COLO668 (cell line): ENCODE data around the gene RBAK.
A peak's percentile ranks its signal among the peaks of the same experiment; 100 is the strongest.
"Not testable (repeated sequence)": the region's sequence is repeated elsewhere in the genome, so short reads cannot be mapped to it uniquely, and the experiment has no call there.

Source experiments
- DNase-seq: peaks from one replicate; lab custom pipeline; 2025; ENCODE audit not compliant: unreplicated experiment; lab: John Stamatoyannopoulos, UW

Gene RBAK

GRCh38 chr7:5045558-5046396, at the start of gene RBAK:
TSS of gene RBAK (plus strand) at chr7:5045860. CDS start at chr7:5048077, 2,217 bp downstream.
- peak; percentile 98 for DNase-seq

- DNase-seq, result no peak
Observed at GRCh38 chr7:4996696-4997222, 48.9 kb upstream of the RBAK start.

GRCh38 chr7:4998244-4998643, 47.4 kb upstream of the RBAK start:
- DNase-seq, result no peak

GRCh38 chr7:4998910-4999309, 46.8 kb upstream of the RBAK start:
- no peak for DNase-seq

- no peak for DNase-seq
Observed at GRCh38 chr7:4999369-4999950, 46.2 kb upstream of the RBAK start.

GRCh38 chr7:5001003-5001402, 44.7 kb upstream of the RBAK start:
- DNase-seq, result no peak

- no peak for DNase-seq
Observed at GRCh38 chr7:5001911-5002310, 43.7 kb upstream of the RBAK start.

- no peak for DNase-seq
Observed at GRCh38 chr7:5005066-5005465, 40.6 kb upstream of the RBAK start.

- DNase-seq, result no peak
Observed at GRCh38 chr7:5012985-5013384, 32.7 kb upstream of the RBAK start.

GRCh38 chr7:5015936-5016335, 29.7 kb upstream of the RBAK start:
- not testable (repeated sequence) for DNase-seq

GRCh38 chr7:5017626-5018025, 28.0 kb upstream of the RBAK start:
- DNase-seq, result not testable (repeated sequence)

- DNase-seq, result no peak
Observed at GRCh38 chr7:5020098-5020497, 25.6 kb upstream of the RBAK start.

- not testable (repeated sequence) for DNase-seq
Observed at GRCh38 chr7:5020976-5021550, 24.6 kb upstream of the RBAK start.

GRCh38 chr7:5023626-5024025, 22.0 kb upstream of the RBAK start:
- DNase-seq, result not testable (repeated sequence)

GRCh38 chr7:5027796-5028410, 17.8 kb upstream of the RBAK start:
- DNase-seq, result not testable (repeated sequence)

- DNase-seq, result not testable (repeated sequence)
Observed at GRCh38 chr7:5033186-5033585, 12.5 kb upstream of the RBAK start.

- DNase-seq, result no peak
Observed at GRCh38 chr7:5035276-5035675, 10.4 kb upstream of the RBAK start.

- DNase-seq, result no peak
Observed at GRCh38 chr7:5036446-5036845, 9.2 kb upstream of the RBAK start.

GRCh38 chr7:5041047-5041446, 4.6 kb upstream of the RBAK start:
- DNase-seq, result no peak

GRCh38 chr7:5043661-5044060, 2.0 kb upstream of the RBAK start:
- no peak for DNase-seq

- DNase-seq, result not testable (repeated sequence)
Observed at GRCh38 chr7:5046397-5046732, 705 bp downstream of the RBAK start.

- DNase-seq, result not testable (repeated sequence)
Observed at GRCh38 chr7:5047127-5047526, 1.5 kb downstream of the RBAK start.
